Skeletal muscle satellite cell (primary cell): ENCODE data around the gene OOSP4B.
"Not testable (repeated sequence)": the region's sequence is repeated elsewhere in the genome, so short reads cannot be mapped to it uniquely, and the experiment has no call there.

Experiments
- H3K27me3 ChIP-seq: 2 replicates; pipeline ENCODE4 v1.7.0; 2013; ENCODE audit warnings: low read length; ENCODE audit not compliant: control insufficient read depth, insufficient read depth
- H3K36me3 ChIP-seq: 2 replicates; pipeline ENCODE4 v1.7.0; 2013; ENCODE audit warnings: mild to moderate bottlenecking, control low read depth, low read length; ENCODE audit not compliant: insufficient read depth
- H3K4me1 ChIP-seq: 2 replicates; pipeline ENCODE4 v1.7.0; 2013; ENCODE audit warnings: low read length; ENCODE audit not compliant: control insufficient read depth, insufficient read depth
- H3K4me2 ChIP-seq: 2 replicates; pipeline ENCODE4 v1.7.0; 2013; ENCODE audit warnings: mild to moderate bottlenecking, low read length
- H3K4me3 ChIP-seq: 2 replicates; pipeline ENCODE4 v1.7.0; 2013; ENCODE audit warnings: low read length
- H3K9ac ChIP-seq: 2 replicates; pipeline ENCODE4 v1.7.0; 2013; ENCODE audit warnings: mild to moderate bottlenecking, low read depth, low read length, moderate library complexity
- H3K9me3 ChIP-seq: replicated peaks from 2 replicates; pipeline ENCODE4 v1.7.0; 2013; ENCODE audit warnings: mild to moderate bottlenecking, control low read depth, low read length

OOSP4B gene

GRCh38 chr11:60064111-60064510 lies 47.1 kb downstream of the OOSP4B start:
- H3K9me3 ChIP-seq = peaks cover 3% of the 10 kb centered on the region
- no peak overlapping the region for H3K4me3 ChIP-seq
- no peaks in the 10 kb centered on the region for H3K4me1 ChIP-seq
- H3K36me3 ChIP-seq = no peaks in the 10 kb centered on the region
- H3K9ac ChIP-seq = no peak overlapping the region
- H3K4me2 ChIP-seq = no peak overlapping the region
- H3K27me3 ChIP-seq = no peaks in the 10 kb centered on the region

GRCh38 chr11:60065801-60066200 lies 48.8 kb downstream of the OOSP4B start:
- Histone ChIP-seq H3K9me3 (peaks cover 3% of the 10 kb centered on the region), H3K4me1 (no peaks in the 10 kb centered on the region), H3K9ac (no peak overlapping the region), H3K27me3 (no peaks in the 10 kb centered on the region), H3K4me2 (no peak overlapping the region), H3K36me3 (no peaks in the 10 kb centered on the region), H3K4me3 (no peak overlapping the region)

- Histone ChIP-seq H3K27me3 (no peaks in the 10 kb centered on the region), H3K4me2 (no peak overlapping the region), H3K9me3 (peaks cover 3% of the 10 kb centered on the region), H3K36me3 (no peaks in the 10 kb centered on the region), H3K9ac (no peak overlapping the region), H3K4me1 (no peaks in the 10 kb centered on the region), H3K4me3 (no peak overlapping the region)
Measured at GRCh38 chr11:60069450-60069849, 52.5 kb downstream of the OOSP4B start.

- not testable (repeated sequence) for H3K4me2 ChIP-seq, H3K4me3 ChIP-seq, H3K36me3 ChIP-seq, H3K9ac ChIP-seq, H3K4me1 ChIP-seq, H3K27me3 ChIP-seq, H3K9me3 ChIP-seq
Measured at GRCh38 chr11:60071644-60072043, 54.7 kb downstream of the OOSP4B start.

- H3K4me1 ChIP-seq = no peaks in the 10 kb centered on the region
- H3K36me3 ChIP-seq = no peaks in the 10 kb centered on the region
- no peaks in the 10 kb centered on the region for H3K9me3 ChIP-seq
- H3K4me3 ChIP-seq = no peak overlapping the region
- H3K9ac ChIP-seq = no peak overlapping the region
- no peak overlapping the region for H3K4me2 ChIP-seq
- H3K27me3 ChIP-seq = no peaks in the 10 kb centered on the region
Measured at GRCh38 chr11:60077216-60077817, 60.3 kb downstream of the OOSP4B start.

GRCh38 chr11:60077981-60078380 lies 61.0 kb downstream of the OOSP4B start:
- Histone ChIP-seq H3K9ac (no peak overlapping the region), H3K4me1 (no peaks in the 10 kb centered on the region), H3K36me3 (no peaks in the 10 kb centered on the region), H3K27me3 (no peaks in the 10 kb centered on the region), H3K4me2 (no peak overlapping the region), H3K4me3 (no peak overlapping the region), H3K9me3 (no peaks in the 10 kb centered on the region)

- Histone ChIP-seq H3K4me1 (no peaks in the 10 kb centered on the region), H3K9ac (no peak overlapping the region), H3K9me3 (no peaks in the 10 kb centered on the region), H3K4me3 (no peak overlapping the region), H3K27me3 (no peaks in the 10 kb centered on the region), H3K4me2 (no peak overlapping the region), H3K36me3 (no peaks in the 10 kb centered on the region)
Measured at GRCh38 chr11:60078745-60079144, 61.8 kb downstream of the OOSP4B start.

- Histone ChIP-seq H3K36me3 (no peaks in the 10 kb centered on the region), H3K4me3 (no peak overlapping the region), H3K4me1 (no peaks in the 10 kb centered on the region), H3K9me3 (no peaks in the 10 kb centered on the region), H3K4me2 (no peak overlapping the region), H3K9ac (no peak overlapping the region), H3K27me3 (no peaks in the 10 kb centered on the region)
Measured at GRCh38 chr11:60080535-60080934, 63.6 kb downstream of the OOSP4B start.
